Measurements from ENCODE around the gene HMGN2. TPM values are rescaled to one million over a fixed set of nuclear protein-coding genes. Genes with fewer than 3 reads are reported as not detected.

The HMGN2 gene
- total RNA-seq, 2 donors from 2014 or later = 671 to 773 TPM

GRCh38 chr1:26474818-26475217 is 2.6 kb downstream of the HMGN2 start:
- Histone ChIP-seq H3K27ac (ENCODE audit: low read depth, low read length) (no peak overlapping the region), H3K9me3 (ENCODE audit: control insufficient read depth, low read length) (no peaks in the 10 kb centered on the region), H3K27me3 (ENCODE audit: control insufficient read depth, insufficient read depth, low read length, poor library complexity, severe bottlenecking) (no peaks in the 10 kb centered on the region), H3K4me1 (ENCODE audit: control insufficient read depth, insufficient read depth, low read length) (peaks cover 7% of the 10 kb centered on the region), H3K9ac (ENCODE audit: extremely low read depth, low read length, poor library complexity, severe bottlenecking) (no peak overlapping the region), H3K4me3 (ENCODE audit: low read length) (peak overlapping the region; percentile 97), H3K36me3 (ENCODE audit: control insufficient read depth, insufficient read depth, low read length) (peaks cover 55% of the 10 kb centered on the region)
- 80 to 100% methylated on average over 1 of the region's 1 CpG for WGBS, 2 experiments (ENCODE audit: insufficient coverage in 1 of 2, insufficient read length in 1 of 2)
- no peaks in the 10 kb centered on the region for H3K9me3 Mint-ChIP-seq
- TF ChIP-seq, protein P1, sequence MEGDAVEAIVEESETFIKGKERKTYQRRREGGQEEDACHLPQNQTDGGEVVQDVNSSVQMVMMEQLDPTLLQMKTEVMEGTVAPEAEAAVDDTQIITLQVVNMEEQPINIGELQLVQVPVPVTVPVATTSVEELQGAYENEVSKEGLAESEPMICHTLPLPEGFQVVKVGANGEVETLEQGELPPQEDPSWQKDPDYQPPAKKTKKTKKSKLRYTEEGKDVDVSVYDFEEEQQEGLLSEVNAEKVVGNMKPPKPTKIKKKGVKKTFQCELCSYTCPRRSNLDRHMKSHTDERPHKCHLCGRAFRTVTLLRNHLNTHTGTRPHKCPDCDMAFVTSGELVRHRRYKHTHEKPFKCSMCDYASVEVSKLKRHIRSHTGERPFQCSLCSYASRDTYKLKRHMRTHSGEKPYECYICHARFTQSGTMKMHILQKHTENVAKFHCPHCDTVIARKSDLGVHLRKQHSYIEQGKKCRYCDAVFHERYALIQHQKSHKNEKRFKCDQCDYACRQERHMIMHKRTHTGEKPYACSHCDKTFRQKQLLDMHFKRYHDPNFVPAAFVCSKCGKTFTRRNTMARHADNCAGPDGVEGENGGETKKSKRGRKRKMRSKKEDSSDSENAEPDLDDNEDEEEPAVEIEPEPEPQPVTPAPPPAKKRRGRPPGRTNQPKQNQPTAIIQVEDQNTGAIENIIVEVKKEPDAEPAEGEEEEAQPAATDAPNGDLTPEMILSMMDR (conservative IDR thresholded peaks at IDR 0.05) = no peak
- no peak for DNase-seq
- peaks cover 54% of the 10 kb centered on the region for H3K36me3 Mint-ChIP-seq (ENCODE audit: low read depth)
- peak overlapping the region; percentile 87 for H3K4me3 Mint-ChIP-seq
- no peak overlapping the region for H3K27ac Mint-ChIP-seq
- no peaks in the 10 kb centered on the region for H3K27me3 Mint-ChIP-seq (ENCODE audit: insufficient read depth)
- peaks cover 33% of the 10 kb centered on the region for H3K4me1 Mint-ChIP-seq

GRCh38 chr1:26475989-26476388 is 3.7 kb downstream of the HMGN2 start:
- Histone ChIP-seq H3K9ac (ENCODE audit: extremely low read depth, low read length, poor library complexity, severe bottlenecking) (no peak overlapping the region), H3K4me3 (ENCODE audit: low read length) (no peak overlapping the region), H3K27me3 (ENCODE audit: control insufficient read depth, insufficient read depth, low read length, poor library complexity, severe bottlenecking) (no peaks in the 10 kb centered on the region), H3K4me1 (ENCODE audit: control insufficient read depth, insufficient read depth, low read length) (peaks cover 7% of the 10 kb centered on the region), H3K9me3 (ENCODE audit: control insufficient read depth, low read length) (no peaks in the 10 kb centered on the region), H3K36me3 (ENCODE audit: control insufficient read depth, insufficient read depth, low read length) (peaks cover 55% of the 10 kb centered on the region), H3K27ac (ENCODE audit: low read depth, low read length) (no peak overlapping the region)
- Mint-ChIP-seq H3K27ac (no peak overlapping the region), H3K9me3 (no peaks in the 10 kb centered on the region), H3K36me3 (ENCODE audit: low read depth) (peaks cover 50% of the 10 kb centered on the region), H3K4me1 (peaks cover 22% of the 10 kb centered on the region), H3K27me3 (ENCODE audit: insufficient read depth) (no peaks in the 10 kb centered on the region), H3K4me3 (no peak overlapping the region)
- WGBS, 2 experiments (ENCODE audit: insufficient coverage in 1 of 2, insufficient read length in 1 of 2) = 70 to 98% methylated on average over 2 to 3 of the region's 3 CpGs
- DNase-seq = no peak
- TF ChIP-seq, protein P1 (conservative IDR thresholded peaks at IDR 0.05) = no peak

GRCh38 chr1:26476958-26477357 is 4.7 kb downstream of the HMGN2 start:
- Histone ChIP-seq H3K4me1 (ENCODE audit: control insufficient read depth, insufficient read depth, low read length) (peaks cover 7% of the 10 kb centered on the region), H3K27me3 (ENCODE audit: control insufficient read depth, insufficient read depth, low read length, poor library complexity, severe bottlenecking) (no peaks in the 10 kb centered on the region), H3K9ac (ENCODE audit: extremely low read depth, low read length, poor library complexity, severe bottlenecking) (no peak overlapping the region), H3K4me3 (ENCODE audit: low read length) (no peak overlapping the region), H3K27ac (ENCODE audit: low read depth, low read length) (no peak overlapping the region), H3K9me3 (ENCODE audit: control insufficient read depth, low read length) (no peaks in the 10 kb centered on the region), H3K36me3 (ENCODE audit: control insufficient read depth, insufficient read depth, low read length) (peaks cover 55% of the 10 kb centered on the region)
- DNase-seq = no peak
- H3K4me1 Mint-ChIP-seq = peaks cover 16% of the 10 kb centered on the region
- H3K4me3 Mint-ChIP-seq = no peak overlapping the region
- TF ChIP-seq, protein P1 (conservative IDR thresholded peaks at IDR 0.05) = no peak
- WGBS, 2 experiments (ENCODE audit: insufficient coverage in 1 of 2, insufficient read length in 1 of 2) = 97 to 100% methylated on average over 3 to 4 of the region's 4 CpGs
- H3K27me3 Mint-ChIP-seq (ENCODE audit: insufficient read depth) = no peaks in the 10 kb centered on the region
- peaks cover 50% of the 10 kb centered on the region for H3K36me3 Mint-ChIP-seq (ENCODE audit: low read depth)
- H3K9me3 Mint-ChIP-seq = no peaks in the 10 kb centered on the region
- no peak overlapping the region for H3K27ac Mint-ChIP-seq
